Mucosa of gallbladder (tissue), 1 donor: Measurements from ENCODE around the gene ACCSL. TPM values are rescaled to one million over a fixed set of nuclear protein-coding genes. Genes with fewer than 3 reads are reported as not detected.

Experiments
- DNase-seq: peaks from one replicate; pipeline ENCODE4 v3.0.0-alpha.2; 2020; ENCODE audit warnings: low spot score
- total RNA-seq: library from RNA; stranded (reverse); gene quantifications from one replicate; pipeline ENCODE4 v1.2.1, GENCODE V29; 2021
- donor health status: DM: no; HTN: no; CAD: no.

ACCSL gene
- not detected for total RNA-seq

- no peak for DNase-seq
Measured at GRCh38 chr11:44047931-44048431, at the start of gene ACCSL. ACCSL (plus strand) TSS chr11:44047981; CDS start chr11:44048037, 56 bp downstream.

- no peak for DNase-seq
Measured at GRCh38 chr11:43998308-43998707, 49.5 kb upstream of the ACCSL start.

- DNase-seq, result no peak
Measured at GRCh38 chr11:44000731-44001130, 47.0 kb upstream of the ACCSL start.

GRCh38 chr11:44002191-44003093 lies 45.3 kb upstream of the ACCSL start:
- peak; percentile 6 for DNase-seq

GRCh38 chr11:44003736-44004451 lies 43.9 kb upstream of the ACCSL start:
- peak; percentile 4 for DNase-seq

GRCh38 chr11:44004452-44005062 lies 43.2 kb upstream of the ACCSL start:
- peak; percentile 4 for DNase-seq

GRCh38 chr11:44005063-44005701 lies 42.6 kb upstream of the ACCSL start:
- no peak for DNase-seq

- no peak for DNase-seq
Measured at GRCh38 chr11:44005956-44006355, 41.8 kb upstream of the ACCSL start.

GRCh38 chr11:44006917-44007361 lies 40.8 kb upstream of the ACCSL start:
- no peak for DNase-seq

GRCh38 chr11:44007481-44008087 lies 40.2 kb upstream of the ACCSL start:
- no peak for DNase-seq

GRCh38 chr11:44008088-44008501 lies 39.7 kb upstream of the ACCSL start:
- no peak for DNase-seq

GRCh38 chr11:44008698-44009097 lies 39.1 kb upstream of the ACCSL start:
- DNase-seq, result no peak

- DNase-seq, result no peak
Measured at GRCh38 chr11:44010789-44011251, 37.0 kb upstream of the ACCSL start.

- DNase-seq, result no peak
Measured at GRCh38 chr11:44011797-44012196, 36.0 kb upstream of the ACCSL start.

- no peak for DNase-seq
Measured at GRCh38 chr11:44014968-44015623, 32.7 kb upstream of the ACCSL start.

- DNase-seq, result no peak
Measured at GRCh38 chr11:44015624-44016007, 32.2 kb upstream of the ACCSL start.

- DNase-seq, result peak; percentile 49
Measured at GRCh38 chr11:44016131-44016530, 31.6 kb upstream of the ACCSL start.

GRCh38 chr11:44016546-44017442 lies 31.0 kb upstream of the ACCSL start:
- no peak for DNase-seq

- peak; percentile 27 for DNase-seq
Measured at GRCh38 chr11:44017443-44018126, 30.2 kb upstream of the ACCSL start.
